HEK293 (cell line): ENCODE results near the gene FNDC3A.
A peak's percentile ranks its signal among the peaks of the same experiment; 100 is the strongest.

ENCODE experiments used
- BCL11A ChIP-seq: fragments of 450-650 bp; formaldehyde crosslinking; IDR thresholded peaks from 2 replicates; pipeline ENCODE4 v1.5.1; 2016; ENCODE audit warnings: low read depth, missing biosample characterization, missing genetic modification characterization
- GLIS2 ChIP-seq: fragments of 450-650 bp; formaldehyde crosslinking; IDR thresholded peaks from 2 replicates; pipeline ENCODE4 v1.5.1; 2016; ENCODE audit warnings: missing biosample characterization, missing genetic modification characterization
- HIC1 ChIP-seq: fragments of 450-650 bp; formaldehyde crosslinking; IDR thresholded peaks from 2 replicates; pipeline ENCODE4 v1.5.1; 2016; ENCODE audit warnings: missing biosample characterization, missing genetic modification characterization
- HOXA7 ChIP-seq: sonication (generic); formaldehyde crosslinking; IDR thresholded peaks from 2 replicates; pipeline ENCODE4 v1.8.1; 2022; ENCODE audit warnings: missing genetic modification reagents, borderline replicate concordance
- KLF7 ChIP-seq: fragments of 450-650 bp; formaldehyde crosslinking; IDR thresholded peaks from 2 replicates; pipeline ENCODE4 v1.5.1; 2016; ENCODE audit warnings: missing biosample characterization, missing genetic modification characterization, borderline replicate concordance
- REST ChIP-seq: fragments of 450-650 bp; formaldehyde crosslinking; IDR thresholded peaks from 2 replicates; pipeline ENCODE4 v1.5.1; 2016; ENCODE audit warnings: missing biosample characterization, missing genetic modification characterization
- WT1 ChIP-seq: fragments of 450-650 bp; formaldehyde crosslinking; IDR thresholded peaks from 2 replicates; pipeline ENCODE4 v1.5.1; 2016; ENCODE audit warnings: missing biosample characterization, missing genetic modification characterization
- YY1 ChIP-seq: fragments of 450-650 bp; formaldehyde crosslinking; IDR thresholded peaks from 2 replicates; pipeline ENCODE4 v1.5.1; 2018; ENCODE audit warnings: missing biosample characterization, missing genetic modification characterization
- ZBTB20 ChIP-seq: fragments of 450-650 bp; formaldehyde crosslinking; IDR thresholded peaks from 2 replicates; pipeline ENCODE4 v1.5.1; 2016; ENCODE audit warnings: missing biosample characterization, missing genetic modification characterization
- ZFP3 ChIP-seq: fragments of 450-650 bp; formaldehyde crosslinking; IDR thresholded peaks from 2 replicates; pipeline ENCODE4 v1.5.1; 2016; ENCODE audit warnings: low read depth, missing biosample characterization, missing genetic modification characterization
- ZFP41 ChIP-seq: fragments of 450-650 bp; formaldehyde crosslinking; IDR thresholded peaks from 2 replicates; pipeline ENCODE4 v1.5.1; 2016; ENCODE audit warnings: missing biosample characterization, missing genetic modification characterization, borderline replicate concordance
- ZNF18 ChIP-seq: fragments of 450-650 bp; formaldehyde crosslinking; IDR thresholded peaks from 2 replicates; pipeline ENCODE4 v1.5.1; 2016; ENCODE audit warnings: missing biosample characterization, missing genetic modification characterization
- ZNF366 ChIP-seq: fragments of 450-650 bp; formaldehyde crosslinking; conservative IDR thresholded peaks from 2 replicates; pipeline ENCODE4 v1.5.1; 2016; ENCODE audit warnings: missing biosample characterization, missing genetic modification characterization
- ZNF391 ChIP-seq: fragments of 450-650 bp; formaldehyde crosslinking; IDR thresholded peaks from 2 replicates; pipeline ENCODE4 v1.5.1; 2016; ENCODE audit warnings: low read depth, missing biosample characterization, missing genetic modification characterization, borderline replicate concordance
- ZNF398 ChIP-seq: fragments of 450-650 bp; formaldehyde crosslinking; IDR thresholded peaks from 2 replicates; pipeline ENCODE4 v1.5.1; 2017; ENCODE audit warnings: missing biosample characterization, missing genetic modification characterization
- ZNF48 ChIP-seq: fragments of 450-650 bp; formaldehyde crosslinking; IDR thresholded peaks from 2 replicates; pipeline ENCODE4 v1.5.1; 2016; ENCODE audit warnings: missing biosample characterization, missing genetic modification characterization
- ZNF501 ChIP-seq: fragments of 450-650 bp; formaldehyde crosslinking; IDR thresholded peaks from 2 replicates; pipeline ENCODE4 v1.5.1; 2016; ENCODE audit warnings: missing biosample characterization, missing genetic modification characterization
- ZNF514 ChIP-seq: fragments of 450-650 bp; formaldehyde crosslinking; IDR thresholded peaks from 2 replicates; pipeline ENCODE4 v1.5.1; 2016; ENCODE audit warnings: missing biosample characterization, missing genetic modification characterization
- ZNF548 ChIP-seq: fragments of 450-650 bp; formaldehyde crosslinking; IDR thresholded peaks from 2 replicates; pipeline ENCODE4 v1.5.1; 2016; ENCODE audit warnings: missing biosample characterization, missing genetic modification characterization
- ZNF610 ChIP-seq: fragments of 450-650 bp; formaldehyde crosslinking; IDR thresholded peaks from 2 replicates; pipeline ENCODE4 v1.5.1; 2016; ENCODE audit warnings: missing biosample characterization, missing genetic modification characterization, borderline replicate concordance
- ZNF664 ChIP-seq: fragments of 450-650 bp; formaldehyde crosslinking; IDR thresholded peaks from 2 replicates; pipeline ENCODE4 v1.5.1; 2016; ENCODE audit warnings: missing biosample characterization, missing genetic modification characterization
- ZNF777 ChIP-seq: fragments of 450-650 bp; formaldehyde crosslinking; IDR thresholded peaks from 2 replicates; pipeline ENCODE4 v1.5.1; 2017; ENCODE audit warnings: missing biosample characterization, missing genetic modification characterization, borderline replicate concordance
- ZSCAN18 ChIP-seq: fragments of 450-650 bp; formaldehyde crosslinking; IDR thresholded peaks from 2 replicates; pipeline ENCODE4 v1.5.1; 2016; ENCODE audit warnings: missing biosample characterization, missing genetic modification characterization
- TF ChIP-seq, protein P1 (sequence below): fragments of 450-650 bp; formaldehyde crosslinking; optimal IDR thresholded peaks from 2 replicates; pipeline ENCODE3; 2016; ENCODE audit warnings: missing biosample characterization, mild to moderate bottlenecking, missing genetic modification characterization
- TF ChIP-seq, protein P2 (sequence below): sonication (generic); formaldehyde crosslinking; IDR thresholded peaks from 2 replicates; pipeline ENCODE4 v1.8.1; 2022; ENCODE audit warnings: mild to moderate bottlenecking, moderate library complexity, missing genetic modification reagents

FNDC3A gene

DNA sequence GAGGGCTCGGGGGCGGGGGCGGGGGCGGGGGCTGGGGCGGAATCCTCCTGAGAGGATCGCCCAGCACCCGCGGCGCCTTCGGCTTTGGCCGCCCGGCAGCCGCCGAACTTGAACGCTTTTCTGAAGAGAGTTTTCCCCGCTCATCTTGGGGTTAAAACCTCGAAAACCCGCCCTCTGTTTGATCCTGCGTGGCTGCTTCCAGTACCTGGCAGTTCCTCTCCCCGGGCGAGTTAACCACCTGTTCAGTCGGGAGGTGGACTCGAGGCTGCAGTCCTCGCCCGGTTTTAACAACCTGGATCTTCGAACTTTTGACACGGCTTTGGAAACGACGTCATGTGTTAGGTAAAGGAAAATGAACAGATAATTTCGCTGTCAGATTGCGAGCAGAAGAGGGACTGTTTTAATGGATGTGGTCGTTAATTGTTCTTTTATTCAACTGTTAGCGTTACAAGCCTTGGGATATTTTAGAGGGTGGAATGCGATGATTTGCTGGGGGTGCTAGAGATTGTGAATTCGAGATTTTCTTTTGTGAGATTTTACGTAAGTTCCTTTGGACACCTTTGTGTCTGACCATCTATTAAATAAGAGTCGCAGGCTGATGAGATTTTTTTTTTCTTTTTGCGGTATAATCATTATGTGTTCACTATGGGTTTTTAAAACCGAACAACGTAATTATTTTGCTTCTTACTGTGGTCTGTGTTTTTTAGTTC lies 1.0 kb downstream of the FNDC3A start (continued):
- TF ChIP-seq REST (peak; percentile 36; the same call in 1 of the 2 replicates), ZFP41 (tag by site-specific recombination) (no peak), ZNF398 (tag by site-specific recombination) (no peak), ZBTB20 (tag by site-specific recombination) (no peak), ZNF18 (tag by site-specific recombination) (no peak), GLIS2 (no peak), WT1 (no peak), ZNF48 (no peak), HOXA7 (no peak), ZNF514 (tag by site-specific recombination) (no peak), BCL11A (no peak), ZNF664 (no peak), ZNF391 (tag by site-specific recombination) (0 out of 2 replicates have a peak, but pooled peaks have one; percentile 22), YY1 (tag by site-specific recombination) (no peak), ZNF548 (tag by site-specific recombination) (no peak), ZNF366 (tag by site-specific recombination) (peak; percentile 72), KLF7 (tag by site-specific recombination) (no peak), ZFP3 (tag by site-specific recombination) (no peak), ZNF777 (tag by site-specific recombination) (no peak), ZSCAN18 (tag by site-specific recombination) (no peak), HIC1 (tag by site-specific recombination) (no peak), ZNF610 (no peak), ZNF501 (peak; percentile 16; the same call in 1 of the 2 replicates)
- TF ChIP-seq, protein P1, sequence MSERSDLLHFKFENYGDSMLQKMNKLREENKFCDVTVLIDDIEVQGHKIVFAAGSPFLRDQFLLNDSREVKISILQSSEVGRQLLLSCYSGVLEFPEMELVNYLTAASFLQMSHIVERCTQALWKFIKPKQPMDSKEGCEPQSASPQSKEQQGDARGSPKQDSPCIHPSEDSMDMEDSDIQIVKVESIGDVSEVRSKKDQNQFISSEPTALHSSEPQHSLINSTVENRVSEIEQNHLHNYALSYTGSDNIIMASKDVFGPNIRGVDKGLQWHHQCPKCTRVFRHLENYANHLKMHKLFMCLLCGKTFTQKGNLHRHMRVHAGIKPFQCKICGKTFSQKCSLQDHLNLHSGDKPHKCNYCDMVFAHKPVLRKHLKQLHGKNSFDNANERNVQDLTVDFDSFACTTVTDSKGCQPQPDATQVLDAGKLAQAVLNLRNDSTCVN, result no peak
- TF ChIP-seq, protein P2, sequence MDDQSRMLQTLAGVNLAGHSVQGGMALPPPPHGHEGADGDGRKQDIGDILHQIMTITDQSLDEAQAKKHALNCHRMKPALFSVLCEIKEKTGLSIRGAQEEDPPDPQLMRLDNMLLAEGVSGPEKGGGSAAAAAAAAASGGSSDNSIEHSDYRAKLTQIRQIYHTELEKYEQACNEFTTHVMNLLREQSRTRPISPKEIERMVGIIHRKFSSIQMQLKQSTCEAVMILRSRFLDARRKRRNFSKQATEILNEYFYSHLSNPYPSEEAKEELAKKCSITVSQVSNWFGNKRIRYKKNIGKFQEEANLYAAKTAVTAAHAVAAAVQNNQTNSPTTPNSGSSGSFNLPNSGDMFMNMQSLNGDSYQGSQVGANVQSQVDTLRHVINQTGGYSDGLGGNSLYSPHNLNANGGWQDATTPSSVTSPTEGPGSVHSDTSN (CRISPR knock-in tag), result no peak
- TF ChIP-seq, all 188 proteins: peak for 21
